H9 (cell line): ENCODE data around the gene RASSF5. TPM values are rescaled to one million over a fixed set of nuclear protein-coding genes. Genes with fewer than 3 reads are reported as not detected.

ENCODE experiments used
- DNase-seq: peaks from one replicate; pipeline ENCODE4 v3.0.0-alpha.2; 2017
- H2AFZ ChIP-seq: one replicate; pipeline ENCODE4 v1.6.1; 2013; ENCODE audit warnings: mild to moderate bottlenecking, low read length, control low read depth, moderate library complexity
- H2AK5ac ChIP-seq: 2 replicates; pipeline ENCODE4 v1.6.1; 2013; ENCODE audit warnings: low read length, control low read depth, mixed read lengths; ENCODE audit not compliant: insufficient read length
- H2BK120ac ChIP-seq: one replicate; pipeline ENCODE4 v1.6.1; 2013; ENCODE audit warnings: low read depth, mild to moderate bottlenecking, low read length, control low read depth, inconsistent platforms; ENCODE audit not compliant: poor library complexity, severe bottlenecking
- H2BK12ac ChIP-seq: 2 replicates; pipeline ENCODE4 v1.6.1; 2013; ENCODE audit warnings: low read length, control low read depth, mixed read lengths, low read depth; ENCODE audit not compliant: insufficient read length
- H2BK15ac ChIP-seq: 2 replicates; pipeline ENCODE4 v1.6.1; 2013; ENCODE audit warnings: low read depth, low read length, control low read depth
- H2BK20ac ChIP-seq: one replicate; pipeline ENCODE4 v1.6.1; 2013; ENCODE audit warnings: low read depth, mild to moderate bottlenecking, low read length, control low read depth, inconsistent platforms; ENCODE audit not compliant: poor library complexity, severe bottlenecking
- H2BK5ac ChIP-seq: 2 replicates; pipeline ENCODE4 v1.6.1; 2013; ENCODE audit warnings: low read length, control low read depth, mixed read lengths; ENCODE audit not compliant: insufficient read length
- H3K14ac ChIP-seq: 2 replicates; pipeline ENCODE4 v1.6.1; 2013; ENCODE audit warnings: low read length, control low read depth; ENCODE audit not compliant: insufficient read depth
- H3K18ac ChIP-seq: 2 replicates; pipeline ENCODE4 v1.6.1; 2013; ENCODE audit warnings: low read depth, mild to moderate bottlenecking, mixed read lengths, low read length, control low read depth; ENCODE audit not compliant: insufficient read length
- H3K23ac ChIP-seq: 2 replicates; pipeline ENCODE4 v1.6.1; 2013; ENCODE audit warnings: low read length, control low read depth, mixed read lengths, low read depth; ENCODE audit not compliant: insufficient read length
- H3K23me2 ChIP-seq: 2 replicates; pipeline ENCODE4 v1.6.1; 2013; ENCODE audit warnings: low read depth, mild to moderate bottlenecking, mixed read lengths, low read length, control low read depth; ENCODE audit not compliant: insufficient read length, poor library complexity, severe bottlenecking
- H3K27ac ChIP-seq: 2 replicates; pipeline ENCODE4 v1.5.1; 2013; ENCODE audit warnings: low read length, control low read depth, mixed read lengths, low read depth; ENCODE audit not compliant: insufficient read length
- H3K27me3 ChIP-seq: 2 replicates; pipeline ENCODE4 v1.6.1; 2013; ENCODE audit warnings: low read length, control low read depth, inconsistent platforms; ENCODE audit not compliant: insufficient read depth
- H3K4ac ChIP-seq: 2 replicates; pipeline ENCODE4 v1.6.1; 2013; ENCODE audit warnings: low read depth, mild to moderate bottlenecking, control low read depth, inconsistent platforms, low read length, moderate library complexity
- H3K4me1 ChIP-seq: 2 replicates; pipeline ENCODE4 v1.6.1; 2013; ENCODE audit warnings: low read length, control low read depth, inconsistent platforms; ENCODE audit not compliant: insufficient read depth
- H3K4me2 ChIP-seq: 2 replicates; pipeline ENCODE4 v1.6.1; 2013; ENCODE audit warnings: low read length, control low read depth, mixed read lengths; ENCODE audit not compliant: insufficient read length, insufficient read depth
- H3K56ac ChIP-seq: 2 replicates; pipeline ENCODE4 v1.6.1; 2013; ENCODE audit warnings: low read depth, mild to moderate bottlenecking, mixed read lengths, low read length, control low read depth; ENCODE audit not compliant: insufficient read length
- H3K79me1 ChIP-seq: 2 replicates; pipeline ENCODE4 v1.6.1; 2013; ENCODE audit warnings: low read depth, mild to moderate bottlenecking, moderate library complexity, low read length, control low read depth, inconsistent platforms; ENCODE audit not compliant: insufficient read depth, poor library complexity, severe bottlenecking
- H3K79me2 ChIP-seq: 2 replicates; pipeline ENCODE4 v1.6.1; 2013; ENCODE audit warnings: low read length, control low read depth, inconsistent platforms; ENCODE audit not compliant: insufficient read depth
- H3K9ac ChIP-seq: 2 replicates; pipeline ENCODE4 v1.6.1; 2013; ENCODE audit warnings: low read length, control low read depth, mixed read lengths; ENCODE audit not compliant: insufficient read length; ENCODE audit errors: extremely low read depth
- H3K9me3 ChIP-seq: one replicate; pipeline ENCODE4 v1.6.1; 2013; ENCODE audit warnings: low read depth, low read length, inconsistent platforms; ENCODE audit not compliant: control insufficient read depth
- H3T11ph ChIP-seq: one replicate; pipeline ENCODE4 v1.6.1; 2013; ENCODE audit warnings: mild to moderate bottlenecking, low read length, control low read depth, inconsistent platforms
- H4K20me1 ChIP-seq: one replicate; pipeline ENCODE4 v1.6.1; 2013; ENCODE audit not compliant: control insufficient read depth, insufficient read length, insufficient read depth
- H4K5ac ChIP-seq: 2 replicates; pipeline ENCODE4 v1.6.1; 2013; ENCODE audit warnings: low read depth, mild to moderate bottlenecking, mixed read lengths, low read length, control low read depth; ENCODE audit not compliant: insufficient read length
- H4K8ac ChIP-seq: replicated peaks from 2 replicates; pipeline ENCODE4 v1.6.1; 2013; ENCODE audit warnings: low read length, control low read depth, mixed read lengths, low read depth; ENCODE audit not compliant: insufficient read length
- H4K91ac ChIP-seq: 2 replicates; pipeline ENCODE4 v1.6.1; 2013; ENCODE audit warnings: low read depth, mild to moderate bottlenecking, moderate library complexity, mixed read lengths, low read length, control low read depth; ENCODE audit not compliant: insufficient read length
- H3K27ac Mint-ChIP-seq, 3 experiments: 2 replicates in 2 of 3; 3 replicates in 1 of 3; pipeline ENCODE4 v1.8.0; 2020 to 2021; ENCODE audit warnings: mixed read lengths in 3 of 3, mild to moderate bottlenecking in 1 of 3, moderate library complexity in 1 of 3
- H3K27me3 Mint-ChIP-seq: 2 replicates; pipeline ENCODE4 v1.8.0; 2021; ENCODE audit warnings: low read depth, mild to moderate bottlenecking, moderate library complexity, mixed read lengths
- H3K36me3 Mint-ChIP-seq, 3 experiments: 2 replicates in 2 of 3; 3 replicates in 1 of 3; pipeline ENCODE4 v1.8.0; 2020 to 2021; ENCODE audit warnings: low read depth in 3 of 3, mixed read lengths in 3 of 3; ENCODE audit not compliant: insufficient read depth in 1 of 3
- H3K4me1 Mint-ChIP-seq, 2 experiments: 2 replicates each; pipeline ENCODE4 v1.8.0; 2020; ENCODE audit warnings: mixed read lengths in 2 of 2
- H3K4me3 Mint-ChIP-seq, 2 experiments: 2 replicates in 1 of 2; 3 replicates in 1 of 2; pipeline ENCODE4 v1.8.0; 2020 to 2021; ENCODE audit warnings: mild to moderate bottlenecking in 2 of 2, mixed read lengths in 2 of 2, moderate library complexity in 1 of 2
- H3K9me3 Mint-ChIP-seq, 2 experiments: 2 replicates in 1 of 2; 3 replicates in 1 of 2; pipeline ENCODE4 v1.8.0; 2020; ENCODE audit warnings: mild to moderate bottlenecking in 2 of 2, mixed read lengths in 2 of 2, moderate library complexity in 1 of 2
- CTCF ChIP-seq: fragments of 200-600 bp; sonication (generic); conservative IDR thresholded peaks from 3 replicates; pipeline ENCODE4 v1.8.0; 2021; ENCODE audit warnings: antibody characterized with exemption, mild to moderate bottlenecking
- WGBS: extraction: QIAGEN DNeasy Blood & Tissue Kit; methylation state at CpG from one replicate; pipeline ENCODE4 v1.1.7; 2013; ENCODE audit warnings: missing lambda C conversion rate, low lambda C conversion rate, mixed read lengths; ENCODE audit not compliant: insufficient read length; ENCODE audit errors: extremely low coverage; 5-methylcytosine and 5-hydroxymethylcytosine counted together
- total RNA-seq: library from RNA; stranded (reverse); gene quantifications from 2 replicates; pipeline ENCODE4 v1.2.1, GENCODE V29; 2021

Gene RASSF5
- total RNA-seq, 1 experiment from 2014 or later = 0.50 TPM

GRCh38 chr1:206570529-206570928 is 63.2 kb downstream of the RASSF5 start:
- Histone ChIP-seq H2BK5ac (no peak overlapping the region), H3K79me2 (no peaks in the 10 kb centered on the region), H3K9ac (no peak overlapping the region), H3K4me1 (peaks cover 2% of the 10 kb centered on the region; the same call in 1 of the 2 replicates), H3K14ac (no peak overlapping the region), H4K5ac (no peak overlapping the region), H2BK20ac (no peak overlapping the region), H4K91ac (no peak overlapping the region), H3K27ac (no peak overlapping the region), H3K9me3 (no peaks in the 10 kb centered on the region), H2BK120ac (no peak overlapping the region), H3K56ac (no peak overlapping the region), H3K79me1 (no peaks in the 10 kb centered on the region), H3K18ac (no peak overlapping the region), H3K4ac (no peak overlapping the region), H3K27me3 (no peaks in the 10 kb centered on the region), H3K4me2 (no peak overlapping the region), H2AFZ (no peak overlapping the region), H3K23me2 (no peaks in the 10 kb centered on the region), H4K8ac (no peak overlapping the region), H4K20me1 (no peaks in the 10 kb centered on the region), H3T11ph (no peak overlapping the region), H2BK15ac (no peak overlapping the region), H2AK5ac (no peak overlapping the region), H2BK12ac (no peak overlapping the region), H3K23ac (no peak overlapping the region)
- no CpG with 5 or more reads among the region's 3 CpGs for WGBS
- Mint-ChIP-seq H3K9me3 (no peaks in the 10 kb centered on the region), H3K27ac (no peak overlapping the region), H3K27me3 (peaks cover 11% of the 10 kb centered on the region), H3K36me3 (no peaks in the 10 kb centered on the region), H3K4me3 (no peak overlapping the region), H3K4me1 (peaks cover 15 to 27% of the 10 kb centered on the region in 2 experiments)
- DNase-seq = no peak
- TF ChIP-seq CTCF = no peak
